Retinal pigment epithelial cell (primary cell): Measurements from ENCODE around the gene LAMA4.
A peak's percentile ranks its signal among the peaks of the same experiment; 100 is the strongest.

Experiments used
- DNase-seq: peaks from one replicate; pipeline ENCODE4 v3.0.0-alpha.2; 2010; ENCODE audit warnings: low read depth
- H3K4me3 ChIP-seq: 2 replicates; pipeline ENCODE4 v1.5.1; 2011; ENCODE audit warnings: mild to moderate bottlenecking, low read length, control low read depth, moderate library complexity
- CTCF ChIP-seq: conservative IDR thresholded peaks from 2 replicates; pipeline ENCODE4 v1.5.1; 2011; ENCODE audit warnings: low read depth, low read length, control low read depth, inconsistent platforms

LAMA4 gene

GRCh38 chr6:112253841-112254816 lies at the start of gene LAMA4:
Gene LAMA4, minus strand, starts transcription at chr6:112254567. Its CDS starts 417 bp downstream, at chr6:112254150.
- no peak for TF ChIP-seq CTCF
- DNase-seq = no peak
- peak within 1 kb of the TSS; percentile 60 for H3K4me3 ChIP-seq

GRCh38 chr6:112302142-112302705 lies 47.9 kb upstream of the LAMA4 start:
- TF ChIP-seq CTCF = no peak
- no peak overlapping the region for H3K4me3 ChIP-seq

GRCh38 chr6:112300896-112301295 lies 46.5 kb upstream of the LAMA4 start:
- H3K4me3 ChIP-seq = no peak overlapping the region
- DNase-seq = no peak
- no peak for TF ChIP-seq CTCF

More at GRCh38 chr6:112302142-112302705, 47.9 kb upstream of the LAMA4 start:
- no peak for DNase-seq

- peak; percentile 93 for DNase-seq
- TF ChIP-seq CTCF = no peak
- peak overlapping the region; percentile 7 for H3K4me3 ChIP-seq
Observed at GRCh38 chr6:112298816-112299281, 44.5 kb upstream of the LAMA4 start.

- H3K4me3 ChIP-seq = no peak overlapping the region
- TF ChIP-seq CTCF = no peak
- DNase-seq = peak; percentile 95
Observed at GRCh38 chr6:112298021-112298745, 43.8 kb upstream of the LAMA4 start.

GRCh38 chr6:112296694-112297093 lies 42.3 kb upstream of the LAMA4 start:
- no peak overlapping the region for H3K4me3 ChIP-seq
- no peak for TF ChIP-seq CTCF
- DNase-seq = no peak
